T-helper 2 cell treated with Interferon-gamma antibody and Interleukin-4, amounts not matched to agents 100 ng/mL and 5 ng/mL, for 36 hours (primary cell): ENCODE measurements around the gene CXADR. TPM values are rescaled to one million over a fixed set of nuclear protein-coding genes. Genes with fewer than 3 reads are reported as not detected.

Source experiments
- intact Hi-C: fragments of 100-400 bp; cut with micrococcal nuclease; formaldehyde crosslinking; loops from one replicate; pipeline ENCODE4 v1.15.1; 2023
- total RNA-seq: library from RNA; stranded (reverse); gene quantifications from 2 replicates; pipeline ENCODE4 v1.2.3, GENCODE V29; 2022

CXADR gene
- total RNA-seq, 1 donor from 2014 or later, result 0.50 TPM

GRCh38 chr21:17539323-17539722 is 26.5 kb downstream of the CXADR start:
- intact Hi-C loops, result no loop called here

GRCh38 chr21:17539743-17540341 is 27.0 kb downstream of the CXADR start:
- intact Hi-C loops, result no loop called here

- intact Hi-C loops, result no loop called here
Observed at GRCh38 chr21:17540530-17540929, 27.7 kb downstream of the CXADR start.

GRCh38 chr21:17542371-17543011 is 29.6 kb downstream of the CXADR start:
- intact Hi-C loops, result no loop called here

- intact Hi-C loops, result no loop called here
Observed at GRCh38 chr21:17545007-17545406, 32.2 kb downstream of the CXADR start.

GRCh38 chr21:17548262-17548661 is 35.4 kb downstream of the CXADR start:
- intact Hi-C loops, result no loop called here

GRCh38 chr21:17550671-17551308 is 37.9 kb downstream of the CXADR start:
- intact Hi-C loops, result no loop called here

- intact Hi-C loops, result no loop called here
Observed at GRCh38 chr21:17552410-17552809, 39.6 kb downstream of the CXADR start.

- intact Hi-C loops, result no loop called here
Observed at GRCh38 chr21:17554120-17554519, 41.3 kb downstream of the CXADR start.

- intact Hi-C loops, result no loop called here
Observed at GRCh38 chr21:17554679-17555465, 42.0 kb downstream of the CXADR start.

GRCh38 chr21:17560377-17561025 is 47.7 kb downstream of the CXADR start:
- intact Hi-C loops, result no loop called here

GRCh38 chr21:17570786-17571185 is 57.9 kb downstream of the CXADR start:
- intact Hi-C loops, result no loop called here

GRCh38 chr21:17572431-17572830 is 59.6 kb downstream of the CXADR start:
- intact Hi-C loops, result no loop called here

- intact Hi-C loops, result no loop called here
Observed at GRCh38 chr21:17575076-17575475, 62.2 kb downstream of the CXADR start.

GRCh38 chr21:17576080-17576835 is 63.4 kb downstream of the CXADR start:
- intact Hi-C loops, result no loop called here

GRCh38 chr21:17577701-17578100 is 64.9 kb downstream of the CXADR start:
- intact Hi-C loops, result no loop called here

GRCh38 chr21:17578162-17578561 is 65.3 kb downstream of the CXADR start:
- intact Hi-C loops, result no loop called here

GRCh38 chr21:17578876-17579275 is 66.0 kb downstream of the CXADR start:
- intact Hi-C loops, result no loop called here

GRCh38 chr21:17580319-17580718 is 67.5 kb downstream of the CXADR start:
- intact Hi-C loops, result no loop called here

- intact Hi-C loops, result no loop called here
Observed at GRCh38 chr21:17583898-17584297, 71.1 kb downstream of the CXADR start.
